HG03039 (cell line): ENCODE results near the gene CCDC187.

Source experiments
- ATAC-seq: cut with Tn5 transposase; IDR thresholded peaks from one replicate; pipeline ENCODE4 v1.9.1; 2021; ENCODE audit warnings: mild to moderate bottlenecking, moderate library complexity; ENCODE audit not compliant: unreplicated experiment

Gene CCDC187

DNA sequence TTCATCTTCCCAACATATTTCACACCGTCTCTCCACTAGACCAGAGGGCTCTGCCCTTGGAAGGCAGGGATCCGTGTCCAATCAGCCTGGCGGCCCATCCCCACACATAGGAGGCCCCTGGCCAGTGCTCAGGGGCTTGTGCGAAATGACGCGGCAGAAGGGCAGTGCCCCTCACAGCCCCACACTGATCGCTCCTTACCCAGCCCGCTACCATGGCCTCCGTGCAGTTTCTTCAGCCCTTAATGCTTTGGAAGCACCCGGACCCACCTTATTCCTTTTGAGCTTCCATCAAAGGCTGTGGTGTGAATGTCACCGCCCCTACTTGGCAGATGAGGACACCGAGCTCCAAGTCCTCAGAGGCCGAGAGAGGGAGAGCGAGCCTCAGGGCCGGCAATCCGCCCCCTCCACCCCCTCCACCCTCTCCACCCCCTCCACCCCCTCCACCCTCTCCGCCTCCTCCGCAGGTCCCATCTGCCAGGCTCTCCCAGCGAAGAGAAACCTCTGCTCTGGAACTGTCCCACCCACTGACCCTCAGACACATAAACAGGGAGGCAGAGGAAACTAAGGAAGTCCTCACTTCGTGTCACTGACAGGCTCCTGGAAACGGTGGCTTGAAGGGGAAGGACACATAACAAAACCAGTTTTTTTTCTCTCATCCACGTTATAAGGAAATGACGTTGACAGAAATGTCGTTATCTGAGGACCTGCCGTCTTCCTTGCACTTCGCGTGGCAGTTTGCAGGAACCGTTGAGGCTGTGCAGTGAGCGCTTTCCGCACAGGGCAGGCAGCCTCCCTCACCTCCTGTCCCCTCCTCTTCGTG is 72.2 kb downstream of the CCDC187 start:
- ATAC-seq = no peak

DNA sequence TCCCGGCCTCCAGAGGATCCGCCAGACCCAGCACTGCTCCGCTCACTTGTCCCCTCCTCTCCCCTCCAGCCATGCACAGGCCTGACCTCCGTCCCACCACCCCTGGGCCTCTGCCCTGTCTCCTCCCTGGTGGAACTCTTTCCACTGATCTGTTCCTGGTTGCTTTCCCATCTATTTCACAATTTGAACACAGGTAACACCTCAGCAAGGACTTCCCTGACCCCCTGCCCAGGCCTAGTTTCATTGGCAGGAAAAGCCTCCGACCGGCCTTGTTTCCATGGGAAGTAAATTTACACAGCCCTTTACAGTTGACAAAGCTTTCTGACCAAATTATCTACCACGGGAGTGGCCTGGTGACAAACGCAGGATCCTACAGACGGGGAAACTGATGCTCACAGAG is 73.1 kb downstream of the CCDC187 start:
- ATAC-seq = no peak

DNA sequence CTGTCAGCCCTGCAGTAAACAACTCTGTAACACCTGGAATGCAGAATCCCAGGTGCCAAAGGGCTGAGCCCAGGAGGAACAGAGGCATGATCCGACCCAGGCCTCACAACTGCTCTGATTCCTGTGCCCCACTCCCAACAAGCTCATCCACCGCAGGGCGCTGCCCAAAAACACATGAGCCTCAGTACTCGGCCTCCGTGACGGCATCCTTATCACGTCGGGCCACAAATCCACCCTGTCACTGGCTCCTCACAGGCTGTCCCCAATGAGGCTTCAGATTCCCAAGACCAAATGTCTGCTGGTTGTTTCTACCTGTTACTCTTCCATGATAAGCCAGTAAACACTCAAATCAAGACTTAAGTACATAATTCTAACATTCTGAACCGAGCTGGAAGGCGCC is 73.5 kb downstream of the CCDC187 start:
- no peak for ATAC-seq

DNA sequence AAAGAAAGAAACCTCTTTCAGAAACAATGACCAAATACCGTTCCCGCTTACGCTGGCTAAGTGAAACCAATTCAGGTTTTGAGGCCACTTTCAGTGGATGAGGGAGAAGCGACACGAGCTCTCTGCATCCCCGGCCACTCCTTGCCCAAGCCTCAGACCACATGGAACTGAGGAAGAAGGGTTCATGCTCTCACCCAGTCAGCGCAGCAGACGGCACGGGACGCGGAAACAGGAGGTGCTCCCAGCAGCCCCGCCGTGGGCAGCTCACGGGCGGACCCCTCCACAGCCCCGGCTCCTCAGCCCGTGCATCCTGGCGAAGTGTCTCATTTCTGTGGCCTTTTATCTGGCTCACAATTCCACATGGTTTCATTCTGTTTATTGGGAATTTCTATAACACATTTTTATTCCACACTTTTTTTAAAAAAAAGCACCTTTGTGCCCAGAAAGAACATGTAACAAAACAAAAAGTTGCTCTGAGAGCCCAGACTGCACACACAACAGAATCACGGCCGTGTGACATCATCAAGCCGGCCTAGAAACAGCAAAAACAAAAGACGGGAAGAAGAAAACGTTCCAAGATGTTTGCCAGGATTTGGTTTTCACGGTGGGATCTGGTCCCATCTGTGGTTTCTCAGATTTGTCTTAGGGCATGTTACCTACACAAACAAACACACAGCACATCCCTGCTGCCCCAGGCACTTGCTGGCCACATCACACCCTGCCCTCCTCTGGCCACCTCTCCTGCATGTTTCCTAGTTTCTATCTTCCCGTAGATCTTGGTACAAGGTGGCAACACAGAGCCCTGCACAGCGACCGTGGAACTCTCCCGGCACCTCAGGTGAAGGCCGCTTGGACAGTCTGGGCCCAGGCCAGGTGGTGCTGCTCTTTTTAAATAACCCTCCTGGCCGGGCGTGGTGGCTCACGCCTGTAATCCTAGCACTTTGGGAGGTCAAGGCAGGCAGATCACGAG is 74.5 kb downstream of the CCDC187 start:
- no peak for ATAC-seq

DNA sequence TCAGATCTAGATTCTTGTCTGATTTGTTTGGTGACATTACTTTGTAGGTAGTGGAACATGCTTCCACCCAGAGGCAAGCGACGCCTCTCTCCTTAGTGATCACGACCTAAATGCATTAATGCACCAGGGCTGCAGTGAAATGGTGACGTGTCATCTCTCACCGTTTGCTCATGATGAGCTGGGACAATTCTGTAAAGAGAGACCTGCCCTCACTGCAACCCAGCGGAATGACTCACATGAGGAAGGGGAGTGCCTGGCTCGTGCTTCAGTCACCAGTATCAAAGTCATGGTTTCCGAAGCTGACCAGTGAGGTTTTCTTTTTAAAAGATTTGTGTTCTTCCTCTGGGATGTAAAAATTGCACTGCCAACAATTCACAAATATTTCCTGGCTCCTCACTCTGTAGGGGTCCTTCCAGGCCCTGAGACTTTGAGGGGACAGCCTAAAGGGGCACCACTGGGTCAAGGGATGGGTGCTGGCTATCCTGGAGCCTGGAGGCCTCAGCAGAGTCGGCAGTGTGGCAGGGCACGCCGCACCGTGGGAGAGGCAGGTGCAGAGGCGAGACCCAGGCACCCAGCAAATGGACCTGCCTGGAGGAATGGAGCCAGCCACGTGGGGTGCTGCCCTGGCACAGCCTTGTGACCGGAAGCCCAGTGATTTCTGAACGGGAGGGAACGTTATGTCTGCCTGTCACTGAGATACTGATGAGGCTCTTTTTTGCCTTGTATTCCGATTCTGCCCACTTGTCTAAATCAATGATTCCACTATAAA is 75.6 kb downstream of the CCDC187 start:
- no peak for ATAC-seq

DNA sequence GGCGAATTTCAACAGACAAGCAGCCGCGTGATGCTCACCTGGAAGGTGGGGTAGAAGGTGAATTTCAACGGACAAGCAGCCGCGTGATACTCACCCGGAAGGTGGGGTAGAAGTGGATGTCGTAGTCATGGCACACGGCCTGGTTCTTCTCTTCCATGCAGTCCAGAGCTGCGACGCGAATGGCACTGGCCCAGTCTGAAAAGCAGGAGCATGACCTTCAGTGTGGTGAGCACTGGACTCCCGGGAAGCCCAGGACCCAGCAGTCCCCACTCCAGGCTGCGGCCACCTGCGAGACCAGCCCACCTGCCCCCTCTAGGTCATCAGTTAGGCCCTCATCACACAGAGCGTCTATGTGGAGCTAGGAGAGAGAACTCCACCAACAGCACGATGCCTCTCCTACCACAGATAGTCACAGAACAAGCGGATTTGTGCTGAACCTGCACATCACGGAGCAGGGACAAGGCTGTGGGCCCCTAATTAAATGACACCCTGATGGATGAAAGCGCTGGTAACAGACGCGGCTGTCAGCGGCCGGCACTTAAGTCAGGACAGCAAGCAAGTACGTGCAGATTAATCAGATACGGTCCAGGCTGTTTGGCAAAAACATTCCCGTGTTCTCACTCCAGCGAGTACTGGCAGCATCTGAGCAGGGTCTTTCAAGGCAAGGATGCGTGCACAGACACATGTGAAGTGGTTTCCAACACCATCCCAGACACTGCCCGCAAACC is 77.0 kb downstream of the CCDC187 start:
- no peak for ATAC-seq

DNA sequence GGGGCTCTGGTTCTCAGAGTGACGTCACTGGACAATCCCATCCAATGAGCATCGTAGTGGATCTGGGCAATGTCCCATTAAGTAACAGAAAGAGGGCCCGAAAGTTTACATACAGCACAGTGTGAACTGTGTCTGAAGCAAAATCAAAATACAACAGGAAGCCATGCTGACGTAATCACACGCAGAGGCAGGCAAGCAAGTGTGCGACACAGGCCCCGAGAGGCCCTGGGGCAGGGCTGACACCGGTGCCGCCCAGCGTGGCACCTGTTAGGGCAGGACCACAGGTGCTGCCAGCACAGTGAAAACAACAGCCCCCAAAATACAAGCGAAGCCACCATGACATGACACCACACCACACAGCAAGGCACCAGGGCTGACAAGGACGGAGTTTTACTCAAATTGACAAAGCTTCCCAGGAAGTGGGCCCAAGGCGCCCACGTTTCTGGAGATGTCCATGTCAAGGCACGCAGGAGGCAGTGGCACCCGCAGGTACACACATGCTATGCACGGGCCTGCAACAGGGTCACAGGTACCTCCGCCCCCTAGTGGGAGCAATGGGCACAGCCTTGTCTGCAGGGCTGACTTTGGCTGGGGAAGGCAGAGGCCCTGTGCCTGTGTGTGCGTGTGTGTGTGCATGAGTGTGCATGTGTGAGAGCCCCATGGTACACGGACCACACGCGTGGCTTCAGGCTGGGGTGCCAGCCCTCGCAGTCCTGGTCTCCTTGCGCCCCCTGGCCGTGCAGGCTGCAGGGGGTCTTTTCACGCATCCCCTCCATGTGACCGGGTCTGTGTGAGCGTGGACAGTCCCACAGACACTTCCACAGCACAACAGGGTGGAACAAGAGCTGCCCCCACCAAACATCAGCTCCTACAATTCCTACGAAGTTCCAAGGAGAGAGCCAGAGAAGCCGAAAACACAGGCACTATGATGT is 77.9 kb downstream of the CCDC187 start:
- ATAC-seq = no peak

DNA sequence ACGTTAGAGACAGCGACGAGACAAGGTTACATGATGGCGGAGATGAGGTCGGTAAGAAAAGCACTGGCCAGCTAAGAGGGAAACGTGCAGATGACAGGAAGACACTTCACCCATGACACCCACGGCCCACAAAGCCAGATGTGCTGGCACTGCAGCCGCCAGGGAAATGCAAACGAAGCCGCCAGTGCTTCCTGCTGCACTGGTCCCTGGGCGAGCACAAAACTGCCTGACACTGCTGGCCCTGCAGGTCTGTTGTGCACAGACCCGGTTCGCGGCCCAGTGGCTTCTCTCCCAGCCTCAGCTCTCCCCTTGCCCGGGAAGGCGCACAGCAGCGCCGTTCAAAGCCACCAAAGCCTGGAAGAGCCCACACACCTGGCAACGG is 78.5 kb downstream of the CCDC187 start:
- no peak for ATAC-seq

DNA sequence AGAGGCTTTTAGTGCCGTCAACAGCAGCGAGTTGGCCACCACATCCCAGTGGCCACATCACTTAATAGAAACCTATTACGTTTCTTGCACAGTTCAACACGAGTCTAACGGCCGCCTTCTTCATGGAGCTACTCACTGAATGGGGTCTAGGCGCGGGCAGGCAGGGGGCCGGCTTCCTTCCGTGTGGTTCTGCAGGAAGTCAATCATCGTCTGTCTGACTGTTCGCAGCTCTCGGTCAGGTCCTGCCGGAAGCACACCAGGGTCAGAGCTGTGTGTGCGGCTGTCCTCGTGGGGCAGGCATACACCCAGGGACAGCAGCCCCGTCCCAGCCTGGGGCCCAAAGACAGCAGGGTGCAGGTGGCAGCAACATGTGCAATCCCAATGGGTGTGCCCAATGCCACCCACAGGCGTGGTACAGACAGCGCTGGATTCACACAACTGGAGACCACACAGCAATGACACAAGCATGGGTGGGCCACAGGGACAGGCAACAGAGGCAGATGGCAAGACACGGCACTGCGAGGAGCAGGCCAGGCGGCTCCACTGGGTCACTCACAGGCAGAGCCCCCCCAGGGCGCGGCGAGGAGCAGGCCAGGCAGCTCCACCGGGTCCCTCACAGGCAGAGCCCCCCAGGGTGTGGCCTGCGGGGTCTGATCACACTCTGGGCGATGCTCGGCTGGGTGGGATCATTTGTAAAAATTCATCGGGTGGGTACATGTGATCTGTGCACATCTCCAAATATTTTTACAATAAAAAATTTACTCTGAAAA is 79.8 kb downstream of the CCDC187 start:
- ATAC-seq = no peak

DNA sequence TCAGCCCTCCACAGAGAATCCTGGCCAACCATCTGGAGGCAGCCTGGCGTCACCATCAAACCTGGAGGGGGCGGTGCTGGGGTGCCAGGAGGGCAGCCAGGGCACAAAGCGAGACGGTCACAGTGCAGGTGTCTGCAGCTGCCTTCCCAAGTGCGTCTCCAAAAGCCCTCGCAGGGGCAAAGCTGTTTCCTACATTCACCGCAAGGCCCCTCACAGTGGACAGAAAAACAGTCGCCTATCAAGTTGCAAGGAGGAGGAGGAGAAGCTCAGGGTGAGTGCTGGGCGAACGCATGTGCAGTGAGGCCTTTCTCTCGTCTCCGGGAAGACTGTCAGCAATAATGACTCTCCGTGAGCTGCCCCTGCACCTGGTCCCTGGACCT is 81.0 kb downstream of the CCDC187 start:
- ATAC-seq = no peak

DNA sequence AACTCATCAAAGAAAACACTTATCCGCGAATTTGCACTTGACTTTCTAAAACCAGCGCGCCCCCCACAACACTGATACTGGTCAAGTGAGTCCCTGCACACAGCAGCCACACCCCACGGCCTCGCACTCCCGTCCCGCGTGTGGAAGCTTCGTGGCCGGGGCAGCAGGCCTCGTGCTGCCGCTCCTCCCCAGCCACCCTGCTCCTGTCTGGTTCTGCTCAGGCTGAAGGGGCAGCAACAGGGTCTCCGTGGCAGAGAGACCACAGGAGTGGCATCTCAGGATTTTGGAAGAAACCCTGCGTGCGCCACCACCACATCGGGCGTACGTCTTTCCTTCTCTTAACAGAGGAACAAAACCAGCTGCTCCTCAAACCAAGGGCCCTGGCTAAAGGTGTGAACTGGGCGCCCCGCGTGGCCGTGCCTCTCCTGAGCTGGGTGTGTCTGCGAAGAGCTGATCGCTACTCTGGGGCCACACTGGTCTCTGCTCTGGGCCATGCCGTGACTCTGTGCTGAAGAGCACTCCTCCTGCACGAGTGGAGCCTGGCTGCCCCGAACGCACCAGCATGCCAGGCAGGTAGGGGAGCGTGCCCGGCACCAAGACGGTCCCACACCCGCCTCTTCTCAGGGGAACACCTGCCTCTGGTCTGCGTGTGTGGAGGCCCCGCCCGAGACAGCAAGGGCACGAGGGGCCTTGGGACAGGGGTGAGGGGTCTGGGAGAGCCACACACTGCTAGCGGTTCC is 81.6 kb downstream of the CCDC187 start:
- ATAC-seq = no peak

DNA sequence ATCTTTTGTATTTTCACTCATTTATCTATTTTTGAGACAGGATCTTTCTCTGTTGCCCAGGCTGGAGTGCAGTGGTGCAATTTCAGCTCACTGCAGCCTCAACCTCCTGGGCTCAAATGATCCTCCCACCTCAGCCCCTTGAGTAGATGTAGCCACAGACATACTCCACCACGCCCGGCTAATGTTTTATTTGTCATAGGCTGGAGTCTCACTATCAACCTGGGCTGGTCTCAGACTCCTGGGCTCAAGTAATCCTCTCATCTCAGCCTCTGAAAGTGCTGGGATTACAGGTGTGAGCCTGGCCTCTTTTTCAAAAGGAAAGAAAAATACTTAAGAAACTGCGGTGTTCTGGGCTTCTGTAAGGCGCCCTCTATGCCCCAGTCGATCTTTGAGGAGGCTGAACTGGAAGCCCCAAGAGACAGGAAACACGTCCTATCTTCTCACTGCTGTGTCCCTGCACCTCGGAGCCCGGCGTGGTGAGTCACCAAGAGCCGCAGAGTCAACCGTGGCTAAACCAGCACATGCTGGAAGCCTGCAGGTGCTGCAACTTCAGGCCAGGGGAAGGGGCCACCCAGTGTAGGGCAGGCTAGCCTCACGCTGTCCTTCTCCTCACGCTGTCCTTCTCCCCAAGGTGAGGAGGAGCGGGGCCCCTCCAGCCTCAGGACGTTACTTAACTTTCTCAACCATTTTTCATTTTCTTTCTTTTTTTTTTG is 83.7 kb downstream of the CCDC187 start:
- ATAC-seq = no peak

DNA sequence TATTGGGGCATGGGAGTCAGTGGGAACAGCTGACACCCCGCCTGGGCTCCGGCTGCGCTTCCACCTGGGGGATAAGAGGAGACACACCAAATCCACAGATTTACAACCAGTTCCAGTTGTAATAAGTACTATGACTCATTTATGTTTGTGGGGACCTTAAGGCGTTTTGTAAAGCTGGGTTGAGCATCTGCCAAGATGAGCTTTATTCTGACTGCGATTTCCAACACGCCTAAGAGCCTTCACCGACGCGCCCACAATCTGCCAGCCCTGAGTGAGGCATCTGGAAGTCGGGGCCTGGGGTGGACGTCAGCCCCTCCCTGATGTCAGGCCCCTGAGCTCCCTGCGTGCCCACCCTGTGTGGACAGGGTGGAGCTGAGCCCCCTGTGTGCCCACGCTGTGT is 84.6 kb downstream of the CCDC187 start:
- ATAC-seq = no peak

DNA sequence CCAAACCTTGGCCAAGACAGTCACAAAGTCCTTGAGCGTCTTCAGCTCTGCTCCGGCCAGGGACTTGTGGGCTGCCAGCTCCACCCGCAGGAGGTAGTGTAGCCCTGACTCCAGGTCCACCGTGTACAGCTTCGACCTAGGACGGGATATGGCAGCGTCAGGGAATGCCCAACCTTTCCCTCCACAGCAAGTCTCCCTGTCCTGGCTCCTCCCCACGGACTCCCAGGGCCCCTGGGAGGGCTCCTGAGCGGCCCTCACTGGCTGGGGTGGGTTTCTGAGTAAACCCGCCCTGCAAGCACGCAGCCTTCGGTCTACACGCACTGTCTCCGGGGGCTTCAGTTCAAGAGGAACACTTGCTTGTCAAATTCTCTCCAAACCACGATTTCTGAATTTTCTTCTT is 85.2 kb downstream of the CCDC187 start:
- ATAC-seq = no peak

DNA sequence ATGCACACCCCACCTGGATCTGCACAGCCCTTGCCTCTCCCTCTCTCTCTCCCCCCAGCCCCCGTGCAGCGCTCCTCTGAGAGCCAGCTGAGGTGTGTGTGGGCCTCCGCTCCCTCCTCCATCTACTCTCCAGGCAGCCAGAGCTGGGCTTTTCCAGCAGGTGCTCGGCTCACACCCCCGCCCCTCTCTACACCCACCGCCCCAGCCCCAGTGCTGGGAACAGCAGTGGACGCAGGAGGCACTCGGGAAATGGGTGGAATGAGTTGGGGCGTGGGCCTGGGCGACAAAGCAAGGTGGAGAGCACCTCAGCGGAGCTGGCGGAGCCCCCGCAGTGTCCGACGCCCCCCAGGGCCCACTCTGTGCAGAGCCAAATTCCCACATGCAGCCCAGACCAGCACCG is 85.6 kb downstream of the CCDC187 start:
- no peak for ATAC-seq

DNA sequence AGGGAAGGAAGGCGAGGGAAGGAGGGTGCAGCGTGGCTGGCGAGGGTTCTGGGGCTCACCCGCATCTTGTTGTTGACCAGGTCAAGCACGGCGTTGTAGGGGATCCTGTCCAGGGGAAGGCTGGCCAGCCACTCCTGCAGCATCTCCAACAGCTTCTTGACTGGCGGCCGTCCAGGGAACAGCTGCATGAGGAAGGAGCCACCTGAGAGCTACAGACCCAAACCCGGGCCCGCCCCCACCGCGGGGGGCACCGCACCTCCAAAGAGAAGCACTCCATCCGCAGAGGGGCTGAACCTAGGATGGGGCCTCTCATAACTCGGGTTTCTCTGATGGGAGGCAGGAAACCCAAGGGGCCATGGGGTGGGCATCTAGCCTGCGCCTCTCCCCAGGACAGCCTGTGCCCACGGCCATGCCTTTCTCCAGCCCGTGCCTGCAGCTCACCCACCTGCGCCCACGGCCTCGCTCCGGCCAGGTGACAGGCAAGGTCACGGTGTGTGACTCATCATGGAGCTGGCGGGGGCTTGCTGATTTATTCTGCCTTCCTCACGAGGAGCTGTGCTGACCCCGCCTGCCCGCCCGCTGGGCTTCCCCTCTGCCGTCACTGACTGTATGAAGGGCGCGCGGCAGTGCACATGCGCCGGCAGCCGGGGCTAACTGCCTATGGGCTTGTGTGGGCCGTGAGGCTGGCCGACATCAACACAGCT is 87.2 kb downstream of the CCDC187 start:
- no peak for ATAC-seq

DNA sequence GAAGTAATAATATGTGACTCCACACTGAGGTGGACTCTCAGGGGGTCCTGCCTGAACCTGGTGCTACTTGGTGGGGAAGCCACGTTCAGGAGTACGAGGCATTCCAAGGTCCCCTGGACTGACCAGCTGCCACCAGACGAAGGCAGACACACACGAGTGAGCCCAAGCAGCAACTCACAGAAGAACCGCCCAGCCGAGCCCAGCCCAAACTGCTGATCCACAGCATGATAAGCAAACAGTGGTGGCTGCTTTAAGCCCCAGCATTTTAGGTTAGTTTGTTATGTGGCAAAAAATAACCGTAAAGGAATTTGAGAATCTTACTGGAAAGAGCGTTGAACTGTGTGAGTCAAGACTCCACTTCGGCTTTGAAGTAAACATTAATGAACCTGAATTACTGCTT is 90.2 kb downstream of the CCDC187 start:
- ATAC-seq = no peak
